HUES64 (cell line): ENCODE measurements around the gene ZNF593OS.

Experiments used
- H3K27ac ChIP-seq: 2 replicates; pipeline ENCODE4 v1.7.0; 2013; ENCODE audit warnings: low read depth, low read length, inconsistent platforms
- H3K27me3 ChIP-seq: 2 replicates; pipeline ENCODE4 v1.6.1; 2013; ENCODE audit warnings: mild to moderate bottlenecking, low read length; ENCODE audit not compliant: insufficient read depth
- H3K36me3 ChIP-seq: 2 replicates; pipeline ENCODE4 v1.6.1; 2013; ENCODE audit warnings: mild to moderate bottlenecking, low read length; ENCODE audit not compliant: insufficient read depth
- H3K4me1 ChIP-seq: 2 replicates; pipeline ENCODE4 v1.6.1; 2013; ENCODE audit warnings: mild to moderate bottlenecking, low read length, moderate library complexity; ENCODE audit not compliant: insufficient read depth
- H3K4me3 ChIP-seq: 2 replicates; pipeline ENCODE4 v1.5.1; 2013; ENCODE audit warnings: mild to moderate bottlenecking, low read length, moderate library complexity
- H3K9ac ChIP-seq: 2 replicates; pipeline ENCODE4 v1.6.1; 2013; ENCODE audit warnings: mild to moderate bottlenecking, low read depth, low read length
- H3K9me3 ChIP-seq: 2 replicates; pipeline ENCODE4 v1.6.1; 2013; ENCODE audit warnings: low read depth, low read length; ENCODE audit not compliant: insufficient read depth
- WGBS: fragments of 150-250, 120-280 bp; methylation state at CpG from one replicate; pipeline ENCODE4 v1.1.7; 2013; ENCODE audit warnings: missing lambda C conversion rate; 5-methylcytosine and 5-hydroxymethylcytosine counted together

ZNF593OS gene

GRCh38 chr1:26197813-26198212 lies 26.2 kb upstream of the ZNF593OS start:
- peaks cover under 1% of the 10 kb centered on the region; the same call in 1 of the 2 replicates for H3K27me3 ChIP-seq

GRCh38 chr1:26197301-26197700 lies 25.7 kb upstream of the ZNF593OS start:
- no peaks in the 10 kb centered on the region for H3K36me3 ChIP-seq
- H3K9me3 ChIP-seq: no peaks in the 10 kb centered on the region
- no peaks in the 10 kb centered on the region for H3K27me3 ChIP-seq
- H3K4me3 ChIP-seq: no peak overlapping the region
- no peak overlapping the region for H3K27ac ChIP-seq
- no peaks in the 10 kb centered on the region for H3K4me1 ChIP-seq
- 94% methylated on average over 3 of the region's 3 CpGs for WGBS
- no peak overlapping the region for H3K9ac ChIP-seq

More at GRCh38 chr1:26197813-26198212, 26.2 kb upstream of the ZNF593OS start:
- H3K4me1 ChIP-seq: no peaks in the 10 kb centered on the region
- 83% methylated on average over 11 of the region's 11 CpGs for WGBS
- H3K4me3 ChIP-seq: no peak overlapping the region
- no peak overlapping the region for H3K27ac ChIP-seq
- no peak overlapping the region for H3K9ac ChIP-seq
- no peaks in the 10 kb centered on the region for H3K36me3 ChIP-seq
- no peaks in the 10 kb centered on the region for H3K9me3 ChIP-seq

- H3K4me3 ChIP-seq: no peak overlapping the region
- 98% methylated on average over 3 of the region's 3 CpGs for WGBS
- no peak overlapping the region for H3K9ac ChIP-seq
- no peaks in the 10 kb centered on the region for H3K9me3 ChIP-seq
- peaks cover under 1% of the 10 kb centered on the region; the same call in 1 of the 2 replicates for H3K4me1 ChIP-seq
- H3K36me3 ChIP-seq: no peaks in the 10 kb centered on the region
- H3K27ac ChIP-seq: no peak overlapping the region
- no peaks in the 10 kb centered on the region for H3K27me3 ChIP-seq
Measured at GRCh38 chr1:26195805-26196204, 24.2 kb upstream of the ZNF593OS start.

- no peak overlapping the region for H3K27ac ChIP-seq
- no peak overlapping the region for H3K9ac ChIP-seq
- 0 out of 2 replicates have a peak, but pooled peaks cover 3% of the 10 kb centered on the region for H3K36me3 ChIP-seq
- no peaks in the 10 kb centered on the region for H3K9me3 ChIP-seq
- 91% methylated on average over 3 of the region's 3 CpGs for WGBS
- no peak overlapping the region for H3K4me3 ChIP-seq
- H3K4me1 ChIP-seq: peaks cover 4% of the 10 kb centered on the region; the same call in 1 of the 2 replicates
- no peaks in the 10 kb centered on the region for H3K27me3 ChIP-seq
Measured at GRCh38 chr1:26191739-26192138, 20.1 kb upstream of the ZNF593OS start.

GRCh38 chr1:26190373-26190987 lies 18.8 kb upstream of the ZNF593OS start, which contains the start of gene CATSPER4:
CATSPER4 (plus strand) TSS chr1:26190602; CDS start chr1:26190628, 26 bp downstream.
- Histone ChIP-seq H3K4me1 (peaks cover 4% of the 10 kb centered on the region; the same call in 1 of the 2 replicates), H3K4me3 (no peak within 1 kb of the TSS), H3K9me3 (no peaks in the 10 kb centered on the region), H3K9ac (no peak within 1 kb of the TSS), H3K36me3 (0 out of 2 replicates have a peak, but pooled peaks cover 3% of the 10 kb centered on the region), H3K27ac (no peak within 1 kb of the TSS), H3K27me3 (no peaks in the 10 kb centered on the region)
- whole genome bisulfite sequencing: 23% methylated on average over 16 of the region's 16 CpGs

- Histone ChIP-seq H3K36me3 (peaks cover 6% of the 10 kb centered on the region; the same call in 1 of the 2 replicates), H3K27ac (no peak overlapping the region), H3K4me3 (no peak overlapping the region), H3K9ac (no peak overlapping the region), H3K4me1 (peaks cover 4% of the 10 kb centered on the region; the same call in 1 of the 2 replicates), H3K27me3 (no peaks in the 10 kb centered on the region), H3K9me3 (no peaks in the 10 kb centered on the region)
- 83% methylated on average over 7 of the region's 7 CpGs for WGBS
Measured at GRCh38 chr1:26189751-26190275, 18.2 kb upstream of the ZNF593OS start.

GRCh38 chr1:26189331-26189730 lies 17.7 kb upstream of the ZNF593OS start:
- whole genome bisulfite sequencing: 94% methylated on average over 6 of the region's 6 CpGs
- no peaks in the 10 kb centered on the region for H3K9me3 ChIP-seq
- H3K4me1 ChIP-seq: peaks cover 4% of the 10 kb centered on the region; the same call in 1 of the 2 replicates
- H3K27me3 ChIP-seq: no peaks in the 10 kb centered on the region
- H3K9ac ChIP-seq: no peak overlapping the region
- H3K36me3 ChIP-seq: peaks cover 10% of the 10 kb centered on the region; the same call in 1 of the 2 replicates
- no peak overlapping the region for H3K27ac ChIP-seq
- H3K4me3 ChIP-seq: no peak overlapping the region

GRCh38 chr1:26188477-26188876 lies 16.8 kb upstream of the ZNF593OS start:
- Histone ChIP-seq H3K4me3 (no peak overlapping the region), H3K27me3 (no peaks in the 10 kb centered on the region), H3K9me3 (no peaks in the 10 kb centered on the region), H3K27ac (no peak overlapping the region), H3K36me3 (peaks cover 12% of the 10 kb centered on the region; the same call in 1 of the 2 replicates), H3K9ac (no peak overlapping the region), H3K4me1 (peaks cover 4% of the 10 kb centered on the region; the same call in 1 of the 2 replicates)
- WGBS: 99% methylated on average over 8 of the region's 8 CpGs

GRCh38 chr1:26187882-26188281 lies 16.2 kb upstream of the ZNF593OS start:
- WGBS: 93% methylated on average over 2 of the region's 6 CpGs
- Histone ChIP-seq H3K4me3 (no peak overlapping the region), H3K36me3 (peaks cover 12% of the 10 kb centered on the region; the same call in 1 of the 2 replicates), H3K27ac (no peak overlapping the region), H3K27me3 (no peaks in the 10 kb centered on the region), H3K9me3 (no peaks in the 10 kb centered on the region), H3K4me1 (peaks cover 4% of the 10 kb centered on the region; the same call in 1 of the 2 replicates), H3K9ac (no peak overlapping the region)

- Histone ChIP-seq H3K9ac (no peak overlapping the region), H3K9me3 (no peaks in the 10 kb centered on the region), H3K27me3 (no peaks in the 10 kb centered on the region), H3K4me1 (no peaks in the 10 kb centered on the region), H3K27ac (no peak overlapping the region), H3K36me3 (peaks cover 27% of the 10 kb centered on the region), H3K4me3 (no peak overlapping the region)
- 96% methylated on average over 21 of the region's 21 CpGs for WGBS
Measured at GRCh38 chr1:26184883-26185282, 13.3 kb upstream of the ZNF593OS start.

- WGBS: 94% methylated on average over 7 of the region's 7 CpGs
- Histone ChIP-seq H3K9ac (no peak overlapping the region), H3K9me3 (no peaks in the 10 kb centered on the region), H3K27ac (no peak overlapping the region), H3K4me3 (no peak overlapping the region), H3K4me1 (no peaks in the 10 kb centered on the region), H3K27me3 (no peaks in the 10 kb centered on the region), H3K36me3 (peaks cover 24% of the 10 kb centered on the region)
Measured at GRCh38 chr1:26184086-26184485, 12.5 kb upstream of the ZNF593OS start.
